HepG2 (cell line): ENCODE data around the gene RIPOR1. TPM values are rescaled to one million over a fixed set of nuclear protein-coding genes. Genes with fewer than 3 reads are reported as not detected.

Experiments
- ATAC-seq: fragments of 200-7000 bp; cut with Tn5 transposase; 3 replicates; pipeline ENCODE4 v1.9.1; 2020; ENCODE audit warnings: mild to moderate bottlenecking, moderate library complexity
- BruUV-seq: library from RNA; stranded (reverse); fragments of 400-500 nt; replicated peaks from 2 replicates; lab custom pipeline; 2021; lab: Mats Ljungman, UMichigan
- CTCF ChIA-PET: fragments of 300-600 bp; formaldehyde crosslinking; extraction: SDS; loops from one replicate; lab custom pipeline; 2021; ENCODE audit warnings: low total read pairs, inconsistent platforms, low intra/inter-chr PET ratio; lab: Yijun Ruan, JAX
- POLR2A ChIA-PET: fragments of 350-600 bp; sonication (Branson Sonifier 250); formaldehyde crosslinking; loops from one replicate; lab custom pipeline; 2020; ENCODE audit warnings: antibody characterized with exemption, inconsistent platforms; lab: Yijun Ruan, JAX
- DNase-seq: peaks from one replicate; pipeline ENCODE4 v3.0.0-alpha.2; 2015; ENCODE audit warnings: low spot score
- FAIRE-seq: peaks from 3 replicates; lab custom pipeline; 2011; peaks lifted over from hg19 to GRCh38; lab: Jason Lieb, UNC
- H2AFZ ChIP-seq: one replicate; pipeline ENCODE4 v1.6.1; 2011; ENCODE audit warnings: low read length, inconsistent platforms
- H3K27ac ChIP-seq: fragments of 300-600 bp; 3 replicates; pipeline ENCODE4 v1.8.0; 2011; ENCODE audit warnings: mixed run types, mild to moderate bottlenecking, mixed read lengths, low read length, inconsistent platforms; ENCODE audit not compliant: insufficient read depth; ENCODE audit errors: extremely low read length
- H3K27me3 ChIP-seq, 2 experiments: fragments of 200-600 bp in 1 of 2; 2 replicates in 1 of 2; 3 replicates in 1 of 2; pipeline versions ENCODE4 v1.6.0 to v1.8.0; 2011; ENCODE audit warnings: low read length in 2 of 2, mild to moderate bottlenecking in 2 of 2, moderate library complexity in 2 of 2, inconsistent platforms in 1 of 2; ENCODE audit not compliant: insufficient read depth in 2 of 2, control insufficient read depth in 1 of 2
- H3K36me3 ChIP-seq, 2 experiments: fragments of 200-600 bp in 1 of 2; replicated peaks in 1 of 2; 2 replicates in 1 of 2; 3 replicates in 1 of 2; pipeline versions ENCODE4 v1.5.1 to v1.8.0; 2011; ENCODE audit warnings: low read length in 2 of 2, inconsistent platforms in 1 of 2; ENCODE audit not compliant: insufficient read depth in 2 of 2, control insufficient read depth in 1 of 2
- H3K4me1 ChIP-seq: 2 replicates; pipeline ENCODE4 v1.5.1; 2012; ENCODE audit warnings: low read length, inconsistent platforms; ENCODE audit not compliant: insufficient read depth
- H3K4me2 ChIP-seq: 2 replicates; pipeline ENCODE4 v1.6.0; 2011; ENCODE audit warnings: low read depth, low read length, inconsistent platforms
- H3K4me3 ChIP-seq, 3 experiments: fragments of 200-600 bp in 1 of 3; sonication (generic), shearing (Covaris generic) in 1 of 3; replicated peaks in 1 of 3; 2 replicates each; pipeline ENCODE4 v1.5.1; 2011 to 2016; ENCODE audit warnings: low read length in 3 of 3, inconsistent platforms in 2 of 3, low read depth in 2 of 3, mild to moderate bottlenecking in 2 of 3, control low read depth in 1 of 3, mixed read lengths in 1 of 3; ENCODE audit not compliant: insufficient read depth in 1 of 3
- H3K79me2 ChIP-seq: one replicate; pipeline ENCODE4 v1.6.1; 2011; ENCODE audit warnings: low read length, inconsistent platforms; ENCODE audit not compliant: insufficient read depth
- H3K9ac ChIP-seq: 2 replicates; pipeline ENCODE4 v1.6.0; 2011; ENCODE audit warnings: mild to moderate bottlenecking, low read depth, low read length, inconsistent platforms; ENCODE audit not compliant: insufficient read depth
- H3K9me3 ChIP-seq: 2 replicates; pipeline ENCODE4 v1.5.1; 2012; ENCODE audit warnings: mild to moderate bottlenecking, low read length
- H4K20me1 ChIP-seq: 2 replicates; pipeline ENCODE4 v1.6.0; 2011; ENCODE audit warnings: inconsistent platforms, mild to moderate bottlenecking, low read length, moderate library complexity; ENCODE audit not compliant: insufficient read depth
- BHLHE40 ChIP-seq: IDR thresholded peaks from 2 replicates; pipeline ENCODE4 v1.6.1; 2011; ENCODE audit warnings: low read length, improper control_type of control experiment
- DNMT1 ChIP-seq: sonication (generic); formaldehyde crosslinking; IDR thresholded peaks from 2 replicates; pipeline ENCODE4 v1.5.1; 2020; ENCODE audit warnings: mild to moderate bottlenecking, missing genetic modification reagents
- FOSL1 ChIP-seq: sonication (generic); formaldehyde crosslinking; IDR thresholded peaks from 2 replicates; pipeline ENCODE4 v1.9.0; 2021; ENCODE audit warnings: missing genetic modification reagents, borderline replicate concordance
- GTF3A ChIP-seq: sonication (generic); formaldehyde crosslinking; conservative IDR thresholded peaks from 2 replicates; pipeline ENCODE4 v1.4.0; 2020; ENCODE audit warnings: mild to moderate bottlenecking, missing genetic modification reagents
- HES4 ChIP-seq: sonication (generic); formaldehyde crosslinking; IDR thresholded peaks from 2 replicates; pipeline ENCODE4 v1.9.0; 2021; ENCODE audit warnings: mild to moderate bottlenecking, missing genetic modification reagents, borderline replicate concordance
- MIXL1 ChIP-seq: IDR thresholded peaks from 2 replicates; pipeline ENCODE4 v1.6.1; 2016
- PRPF4 ChIP-seq: fragments of 200-400 bp; formaldehyde crosslinking; IDR thresholded peaks from 2 replicates; pipeline ENCODE4 v1.6.1; 2016; ENCODE audit warnings: low read length, low read depth; ENCODE audit not compliant: poor library complexity, severe bottlenecking
- THAP7 ChIP-seq: sonication (generic); formaldehyde crosslinking; IDR thresholded peaks from 2 replicates; pipeline ENCODE4 v1.8.1; 2023; ENCODE audit warnings: mild to moderate bottlenecking, missing genetic modification reagents
- YEATS4 ChIP-seq: sonication (generic); formaldehyde crosslinking; IDR thresholded peaks from 2 replicates; pipeline ENCODE4 v1.4.0; 2020; ENCODE audit warnings: missing genetic modification reagents, borderline replicate concordance
- ZBTB1 ChIP-seq: sonication (generic); formaldehyde crosslinking; IDR thresholded peaks from 2 replicates; pipeline ENCODE4 v1.4.0; 2020; ENCODE audit warnings: missing genetic modification reagents, borderline replicate concordance
- ZNF446 ChIP-seq: sonication (generic); formaldehyde crosslinking; IDR thresholded peaks from 2 replicates; pipeline ENCODE4 v1.5.0; 2020; ENCODE audit warnings: mild to moderate bottlenecking, missing genetic modification reagents
- ZUFSP ChIP-seq: sonication (generic); formaldehyde crosslinking; IDR thresholded peaks from 2 replicates; pipeline ENCODE4 v1.9.0; 2021; ENCODE audit warnings: missing genetic modification reagents, mild to moderate bottlenecking, borderline replicate concordance
- WGBS: methylation state at CpG from one replicate; pipeline ENCODE4 v1.1.6; 2017; ENCODE audit warnings: low lambda C conversion rate; 5-methylcytosine and 5-hydroxymethylcytosine counted together
- in situ Hi-C: cut with HindIII; loops from 2 replicates; pipeline ENCODE4 v1.10.0; 2017; ENCODE audit warnings: low pct_unique_long_range_greater_than_20kb; ENCODE audit not compliant: extremely low pct_ligation_motif_present
- intact Hi-C: fragments of 100-400 bp; cut with micrococcal nuclease; formaldehyde crosslinking; loops from one replicate; pipeline ENCODE4 v1.10.0; 2022; ENCODE audit not compliant: unreplicated experiment
- polyA plus RNA-seq, 8 experiments: library from polyadenylated mRNA; depleted of rRNA in 3 of 8; stranded (reverse) in 7 of 8; unstranded in 1 of 8; fragments of >200 nt; fragmentation: Illumina TruSeq in 4 of 8; extraction: Trizol in 4 of 8; gene quantifications; 2 replicates each; pipeline versions ENCODE4 v1.2.1 to v1.2.3, GENCODE V29; 2011 to 2016; ENCODE audit warnings: low read depth in 4 of 8, missing spikeins in 1 of 8, mixed read lengths in 1 of 8; ENCODE audit not compliant: insufficient read depth in 1 of 8
- total RNA-seq, 5 experiments: library from RNA; depleted of rRNA; stranded (reverse); fragments of >200 nt; fragmentation: Illumina TruSeq; extraction: Trizol; gene quantifications; 2 replicates each; pipeline ENCODE4 v1.2.3, GENCODE V29; 2016; ENCODE audit warnings: low read depth in 1 of 5

Gene RIPOR1
- total and polyA plus RNA-seq, 2 of the 13 experiments (the other 11 are each of a cell fraction or from before 2014, with no cell fraction given), result 4.6 to 8.1 TPM

GRCh38 chr16:67571981-67572431 is 43.4 kb downstream of the RIPOR1 start:
- H3K27me3 ChIP-seq, result no peaks in the 10 kb centered on the region
- in situ Hi-C loops, result no loop called here
- H3K36me3 ChIP-seq, result peaks cover 13 to 49% of the 10 kb centered on the region in 2 experiments
- H2AFZ ChIP-seq, result no peak overlapping the region
- no peak overlapping the region for H3K9ac ChIP-seq
- no peak for TF ChIP-seq THAP7 (CRISPR knock-in tag)
- TF ChIP-seq HES4 (CRISPR knock-in tag), result no peak
- TF ChIP-seq ZBTB1, result no peak
- TF ChIP-seq ZNF446 (CRISPR knock-in tag), result no peak
- TF ChIP-seq YEATS4, result no peak
- no peak for TF ChIP-seq FOSL1 (CRISPR knock-in tag)
- TF ChIP-seq BHLHE40, result no peak
- TF ChIP-seq DNMT1 (CRISPR knock-in tag), result no peak
- TF ChIP-seq PRPF4, result no peak
- no peak for TF ChIP-seq MIXL1 (CRISPR knock-in tag)
- no peak for TF ChIP-seq ZUFSP (CRISPR knock-in tag)
- no peak for TF ChIP-seq GTF3A (CRISPR knock-in tag)
- TF ChIP-seq, all 625 proteins: peak for 0
- FAIRE-seq (no peak), ATAC-seq (no peak), DNase-seq (no peak)
- BruUV-seq, result no TSS peak
- Histone ChIP-seq H3K4me3 (no peak overlapping the region), H4K20me1 (no peaks in the 10 kb centered on the region), H3K79me2 (peaks cover 64% of the 10 kb centered on the region), H3K9me3 (no peaks in the 10 kb centered on the region), H3K27ac (no peak overlapping the region), H3K4me1 (peaks cover 6% of the 10 kb centered on the region), H3K4me2 (no peak overlapping the region)
- 79% methylated on average over 4 of the region's 4 CpGs for WGBS
- intact Hi-C loops, result no loop called here
- ChIA-PET POLR2A (no interaction called here), CTCF (no interaction called here)
